Fibroblast of peridontal ligament (primary cell): ENCODE measurements around the gene F3.

Source experiments
- DNase-seq: peaks from one replicate; pipeline ENCODE4 v3.0.0-alpha.2; 2010; ENCODE audit errors: extremely low read depth

F3 gene

GRCh38 chr1:94527447-94528031 lies 14.0 kb downstream of the F3 start:
- no peak for DNase-seq

GRCh38 chr1:94526152-94526980 lies 15.2 kb downstream of the F3 start:
- no peak for DNase-seq

DNA sequence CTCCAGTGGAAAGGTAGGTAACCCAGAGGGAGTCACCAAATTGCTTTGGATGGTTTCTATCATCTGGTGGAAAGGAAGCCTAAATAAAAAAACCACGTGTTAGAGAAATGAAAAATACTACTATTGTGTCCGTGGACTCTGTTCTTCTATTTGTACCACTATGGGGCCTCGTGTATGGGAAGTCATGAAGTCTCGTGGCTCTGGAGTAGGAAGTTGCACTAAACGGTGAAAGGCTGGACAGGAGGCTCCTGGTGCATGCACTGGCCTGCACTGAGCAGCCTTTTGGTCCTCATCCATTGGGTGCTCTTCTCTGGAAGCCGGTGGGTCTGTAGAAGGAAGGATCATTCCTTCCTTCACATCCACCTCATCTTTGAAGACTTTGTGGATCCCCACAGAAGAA lies 17.0 kb downstream of the F3 start:
- no peak for DNase-seq

- DNase-seq: peak; percentile 83
Measured at GRCh38 chr1:94522304-94522703, 19.3 kb downstream of the F3 start.

GRCh38 chr1:94519351-94519750 lies 22.2 kb downstream of the F3 start:
- no peak for DNase-seq

DNA sequence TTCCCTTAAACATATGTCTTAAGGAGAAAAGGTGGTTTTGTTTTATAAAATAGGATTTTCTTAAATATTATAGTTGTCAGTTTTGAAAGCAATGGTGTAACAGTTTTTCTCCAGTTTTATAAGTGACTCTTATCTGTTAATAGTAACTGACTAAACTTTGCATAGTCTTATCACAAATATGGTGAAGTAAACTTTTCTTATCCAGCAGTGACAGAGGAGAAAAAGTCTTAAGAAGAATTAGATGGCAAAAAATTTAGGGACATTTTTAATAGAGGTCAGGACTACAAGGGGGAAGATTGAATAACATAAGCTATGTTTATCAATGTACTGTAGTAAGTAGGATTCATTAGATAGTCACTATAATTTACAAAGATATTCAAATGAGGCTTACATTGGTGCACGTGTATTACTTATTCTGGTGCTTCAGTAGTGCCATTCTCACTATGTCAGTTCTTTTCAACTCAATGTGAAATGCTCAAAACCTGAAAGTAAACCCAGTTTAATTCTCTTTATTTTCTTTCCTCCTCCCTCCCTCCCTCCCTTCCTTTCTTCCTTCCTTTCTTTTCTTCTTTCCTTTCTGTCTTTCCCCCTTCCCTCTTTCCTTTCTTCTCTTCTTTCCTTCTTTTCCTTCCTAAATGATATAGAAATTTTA lies 26.1 kb downstream of the F3 start:
- no peak for DNase-seq

DNA sequence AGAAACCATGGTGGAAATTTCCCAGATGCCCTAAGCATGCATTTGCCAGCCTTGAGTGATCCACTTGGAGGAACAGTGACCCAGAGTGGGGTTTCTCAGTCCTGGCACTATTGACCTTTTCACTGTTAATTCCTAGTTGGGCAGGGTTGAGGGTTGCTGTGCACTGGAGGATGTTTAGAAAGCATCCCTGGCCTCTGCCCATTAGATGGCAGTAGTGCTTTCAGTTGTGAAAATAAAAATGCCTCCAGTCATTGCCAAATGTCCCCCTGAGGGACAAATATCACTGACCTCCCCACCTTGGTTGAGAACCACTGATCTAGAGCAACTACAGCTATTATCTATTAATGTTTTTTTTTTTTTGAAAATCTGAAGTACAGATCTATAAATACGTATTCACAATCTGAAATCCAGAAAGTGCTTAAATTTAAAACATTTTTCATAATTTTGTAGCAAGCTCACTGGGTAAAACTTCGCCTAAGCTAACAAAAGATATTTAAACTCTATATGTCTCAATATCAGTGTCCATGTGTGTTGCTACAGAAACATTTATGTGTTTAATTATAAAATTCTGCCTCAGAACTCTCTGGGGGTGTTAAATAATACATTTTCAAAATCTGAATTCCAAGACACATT lies 27.3 kb downstream of the F3 start:
- peak; percentile 36 for DNase-seq

DNA sequence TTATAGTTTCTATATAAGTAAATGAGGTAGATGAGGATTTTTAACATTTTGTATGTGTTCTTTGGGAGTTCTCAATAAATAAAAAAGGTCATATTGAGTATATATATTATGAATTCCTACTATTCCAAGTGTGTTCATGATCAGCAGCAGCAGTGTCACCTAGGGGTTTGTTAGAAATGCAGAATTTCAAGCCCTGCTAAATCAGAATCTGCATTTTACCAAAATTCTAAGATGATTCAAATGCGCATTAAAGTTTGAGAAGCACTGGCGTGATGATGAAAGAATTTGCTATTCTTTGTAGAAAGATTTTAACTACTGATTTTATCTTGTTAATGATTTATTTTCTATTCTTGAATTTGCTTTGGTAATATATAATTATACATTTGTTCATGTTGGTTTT lies 28.7 kb downstream of the F3 start:
- no peak for DNase-seq

DNA sequence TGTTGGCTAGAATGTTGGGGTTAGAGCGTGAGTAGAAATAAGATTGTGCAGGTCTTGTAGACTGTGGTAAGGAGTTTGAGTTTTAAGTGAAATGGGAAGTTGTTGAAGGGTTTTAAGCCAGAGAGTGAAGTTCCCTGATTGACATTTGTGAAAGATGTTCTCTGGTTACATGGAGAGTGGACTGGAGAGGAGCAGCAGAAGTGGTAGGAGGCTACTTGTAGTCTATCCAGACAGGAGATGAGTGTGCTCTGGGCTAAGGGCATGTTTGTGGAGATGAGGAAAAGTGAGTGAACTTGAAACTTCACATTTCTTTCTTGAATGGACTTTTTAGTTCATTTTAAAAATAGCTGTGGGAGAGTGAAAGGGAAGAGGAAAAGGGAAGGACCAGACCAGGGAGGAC lies 37.0 kb downstream of the F3 start:
- no peak for DNase-seq

- DNase-seq: no peak
Measured at GRCh38 chr1:94503153-94503552, 38.4 kb downstream of the F3 start.

DNA sequence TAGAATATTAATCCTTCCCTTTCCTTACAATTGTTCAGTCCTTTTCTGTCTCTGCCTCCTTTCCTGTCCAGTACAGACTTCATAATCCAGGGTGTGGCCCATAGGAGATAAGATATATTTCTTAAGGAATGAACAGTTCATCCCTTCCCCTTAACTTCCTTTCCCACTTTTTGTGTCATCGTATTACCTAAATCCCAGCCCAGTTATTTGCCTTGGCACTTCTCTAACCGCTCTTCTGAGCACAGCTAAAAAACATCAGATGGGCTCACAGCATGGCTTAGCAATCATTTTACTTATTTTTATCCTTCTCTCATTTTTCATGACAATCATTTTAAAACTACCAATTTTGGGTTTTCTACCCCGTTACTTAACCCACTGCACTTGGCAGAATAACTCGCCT lies 39.6 kb downstream of the F3 start:
- DNase-seq: no peak

GRCh38 chr1:94501426-94501825 lies 40.1 kb downstream of the F3 start:
- DNase-seq: no peak

- no peak for DNase-seq
Measured at GRCh38 chr1:94496076-94496755, 45.3 kb downstream of the F3 start.

GRCh38 chr1:94490556-94490955 lies 51.0 kb downstream of the F3 start:
- DNase-seq: no peak

GRCh38 chr1:94486990-94487389 lies 54.6 kb downstream of the F3 start:
- no peak for DNase-seq

DNA sequence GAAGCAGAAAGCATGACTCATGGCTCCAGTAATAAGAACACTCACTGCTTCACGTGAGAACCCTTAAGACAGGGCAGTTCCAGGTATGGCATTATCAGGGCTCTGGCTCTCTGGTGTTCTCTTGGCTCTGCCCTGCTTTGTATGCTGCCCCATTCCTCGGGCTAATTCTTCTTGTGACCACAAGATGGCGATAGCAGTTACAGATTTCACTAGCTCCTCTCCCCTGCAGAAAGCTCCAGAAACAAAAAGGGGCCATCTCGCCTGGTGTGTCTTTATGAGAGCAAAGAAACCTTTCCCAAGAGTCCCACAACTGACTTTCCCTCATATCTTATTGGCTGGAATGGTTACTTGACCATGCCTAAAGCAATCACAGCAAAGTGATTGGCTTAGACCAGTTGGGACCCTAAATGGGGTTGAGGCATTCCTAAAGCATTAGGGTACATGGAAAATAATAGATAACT lies 60.1 kb downstream of the F3 start:
- DNase-seq: peak; percentile 78

DNA sequence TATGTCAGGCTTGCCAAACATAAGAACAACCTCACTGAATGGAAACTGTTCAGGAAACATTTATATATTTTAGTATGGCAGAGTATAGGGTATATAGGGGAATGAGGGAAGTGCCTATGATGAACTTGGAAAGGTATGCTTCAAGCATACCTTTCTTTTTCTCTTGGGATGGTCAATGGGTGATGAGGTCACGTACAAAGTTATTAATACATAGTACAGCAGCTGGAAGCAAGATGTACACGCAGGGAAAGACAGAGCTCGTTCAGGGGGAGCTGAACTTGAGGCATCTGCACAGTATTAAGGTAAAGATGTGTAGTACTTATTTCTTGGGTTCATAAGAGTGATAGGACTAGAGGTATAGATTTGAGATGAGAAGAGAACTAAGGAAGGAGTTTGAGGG lies 61.9 kb downstream of the F3 start:
- no peak for DNase-seq
